K562 (cell line): ENCODE data around the gene ID4.

Experiments
- CTBP1 ChIP-seq: fragments of 450-650 bp; IDR thresholded peaks from 2 replicates; pipeline ENCODE4 v1.6.1; 2016; ENCODE audit warnings: borderline replicate concordance
- EGR1 ChIP-seq: fragments of 450-650 bp; conservative IDR thresholded peaks from 2 replicates; pipeline ENCODE4 v1.6.1; 2017; ENCODE audit warnings: mild to moderate bottlenecking
- GABPA ChIP-seq: fragments of 200-800 bp; sonication (Bioruptor generic); conservative IDR thresholded peaks from 2 replicates; pipeline ENCODE4 v1.6.1; 2016; ENCODE audit warnings: low read depth, missing genetic modification characterization, missing compliant biosample characterization
- JUN ChIP-seq, 2 experiments: sonication (generic) in 1 of 2; formaldehyde crosslinking in 1 of 2; IDR thresholded peaks; 2 replicates each; pipeline versions ENCODE4 v1.6.1 to v1.8.0; 2012 to 2022; ENCODE audit warnings: borderline replicate concordance in 2 of 2, mild to moderate bottlenecking in 2 of 2, improper control_type of control experiment in 1 of 2, low read depth in 1 of 2, low read length in 1 of 2, missing genetic modification reagents in 1 of 2
- NFYB ChIP-seq: IDR thresholded peaks from 2 replicates; pipeline ENCODE4 v1.6.1; 2011; ENCODE audit warnings: mild to moderate bottlenecking, moderate library complexity; ENCODE audit not compliant: insufficient read length; ENCODE audit errors: extremely low read depth
- TCF3 ChIP-seq: sonication (generic); formaldehyde crosslinking; IDR thresholded peaks from 2 replicates; pipeline ENCODE4 v1.4.0; 2020; ENCODE audit warnings: mild to moderate bottlenecking, missing genetic modification reagents
- TEAD4 ChIP-seq, 2 experiments: sonication (generic) in 1 of 2; formaldehyde crosslinking in 1 of 2; IDR thresholded peaks; 2 replicates each; pipeline versions ENCODE4 v1.6.1 to v1.8.0; 2012 to 2022; ENCODE audit warnings: borderline replicate concordance in 1 of 2, inconsistent platforms in 1 of 2, low read length in 1 of 2, mild to moderate bottlenecking in 1 of 2, missing genetic modification reagents in 1 of 2
- ZBTB17 ChIP-seq: fragments of 450-650 bp; formaldehyde crosslinking; IDR thresholded peaks from 2 replicates; pipeline ENCODE4 v1.4.0; 2020; ENCODE audit warnings: mild to moderate bottlenecking
- ZFP36 ChIP-seq: fragments of 150-350 bp; IDR thresholded peaks from 2 replicates; pipeline ENCODE4 v1.6.1; 2018; ENCODE audit warnings: low read length, low read depth; ENCODE audit not compliant: partially characterized antibody
- TF ChIP-seq, protein P1 (sequence below): sonication (generic); formaldehyde crosslinking; IDR thresholded peaks from 2 replicates; pipeline ENCODE4 v1.8.1; 2022; ENCODE audit warnings: missing genetic modification reagents
- TF ChIP-seq, protein P2 (sequence below), 3 experiments: IDR thresholded peaks in 2 of 3; conservative IDR thresholded peaks in 1 of 3; 2 replicates each; pipeline ENCODE4 v1.5.1; 2011 to 2012; ENCODE audit warnings: low read length in 3 of 3, mild to moderate bottlenecking in 3 of 3, control low read depth in 2 of 3, improper control_type of control experiment in 1 of 3, inconsistent platforms in 1 of 3, low read depth in 1 of 3, mixed read lengths in 1 of 3, moderate library complexity in 1 of 3; ENCODE audit not compliant: insufficient read depth in 2 of 3
- TF ChIP-seq, protein P3 (sequence below), 2 experiments: IDR thresholded peaks; 2 replicates each; pipeline ENCODE4 v1.6.1; 2012; ENCODE audit warnings: improper control_type of control experiment in 2 of 2, low read depth in 2 of 2, low read length in 2 of 2, borderline replicate concordance in 1 of 2
- TF ChIP-seq, protein P4 (sequence below): fragments of 450-650 bp; IDR thresholded peaks from 2 replicates; pipeline ENCODE4 v1.6.1; 2016; ENCODE audit warnings: missing biosample characterization, missing genetic modification characterization

DNA sequence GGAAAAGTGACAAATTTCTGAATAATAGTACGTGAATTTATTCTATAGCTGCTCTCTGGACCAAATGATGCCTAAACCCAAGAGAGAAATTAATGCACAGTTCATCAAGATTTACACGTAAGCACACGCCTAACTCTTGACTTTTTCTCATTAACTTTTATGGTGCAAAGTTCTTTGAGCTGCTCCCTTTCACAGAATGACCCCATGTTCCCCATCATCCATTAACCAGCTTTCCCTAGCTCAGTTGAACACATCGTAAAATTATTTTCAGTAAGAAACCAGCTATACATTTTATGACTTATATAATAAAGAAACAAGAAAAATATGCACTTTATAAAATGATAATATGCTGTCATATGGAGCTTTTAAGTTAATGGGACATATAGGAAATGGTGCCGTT lies 54.3 kb downstream of the ID4 start:
- TF ChIP-seq JUN (IDR thresholded peaks at IDR 0.05; ENCODE audit: borderline replicate concordance, low read depth, low read length), result no peak
- TF ChIP-seq JUN (CRISPR knock-in tag; IDR thresholded peaks at IDR 0.05; ENCODE audit: borderline replicate concordance), result no peak
- TF ChIP-seq, protein P1, sequence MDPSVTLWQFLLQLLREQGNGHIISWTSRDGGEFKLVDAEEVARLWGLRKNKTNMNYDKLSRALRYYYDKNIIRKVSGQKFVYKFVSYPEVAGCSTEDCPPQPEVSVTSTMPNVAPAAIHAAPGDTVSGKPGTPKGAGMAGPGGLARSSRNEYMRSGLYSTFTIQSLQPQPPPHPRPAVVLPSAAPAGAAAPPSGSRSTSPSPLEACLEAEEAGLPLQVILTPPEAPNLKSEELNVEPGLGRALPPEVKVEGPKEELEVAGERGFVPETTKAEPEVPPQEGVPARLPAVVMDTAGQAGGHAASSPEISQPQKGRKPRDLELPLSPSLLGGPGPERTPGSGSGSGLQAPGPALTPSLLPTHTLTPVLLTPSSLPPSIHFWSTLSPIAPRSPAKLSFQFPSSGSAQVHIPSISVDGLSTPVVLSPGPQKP (CRISPR knock-in tag), result no peak
- TF ChIP-seq, protein P2, sequence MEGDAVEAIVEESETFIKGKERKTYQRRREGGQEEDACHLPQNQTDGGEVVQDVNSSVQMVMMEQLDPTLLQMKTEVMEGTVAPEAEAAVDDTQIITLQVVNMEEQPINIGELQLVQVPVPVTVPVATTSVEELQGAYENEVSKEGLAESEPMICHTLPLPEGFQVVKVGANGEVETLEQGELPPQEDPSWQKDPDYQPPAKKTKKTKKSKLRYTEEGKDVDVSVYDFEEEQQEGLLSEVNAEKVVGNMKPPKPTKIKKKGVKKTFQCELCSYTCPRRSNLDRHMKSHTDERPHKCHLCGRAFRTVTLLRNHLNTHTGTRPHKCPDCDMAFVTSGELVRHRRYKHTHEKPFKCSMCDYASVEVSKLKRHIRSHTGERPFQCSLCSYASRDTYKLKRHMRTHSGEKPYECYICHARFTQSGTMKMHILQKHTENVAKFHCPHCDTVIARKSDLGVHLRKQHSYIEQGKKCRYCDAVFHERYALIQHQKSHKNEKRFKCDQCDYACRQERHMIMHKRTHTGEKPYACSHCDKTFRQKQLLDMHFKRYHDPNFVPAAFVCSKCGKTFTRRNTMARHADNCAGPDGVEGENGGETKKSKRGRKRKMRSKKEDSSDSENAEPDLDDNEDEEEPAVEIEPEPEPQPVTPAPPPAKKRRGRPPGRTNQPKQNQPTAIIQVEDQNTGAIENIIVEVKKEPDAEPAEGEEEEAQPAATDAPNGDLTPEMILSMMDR (IDR thresholded peaks at IDR 0.05 in 2 of 3, conservative IDR thresholded peaks at IDR 0.05 in 1 of 3; ENCODE audit: insufficient read depth in 2 of 3, low read depth in 1 of 3, low read length in 3 of 3), result no peak
- TF ChIP-seq TCF3, result no peak
- TF ChIP-seq ZFP36, result no peak
- no peak for TF ChIP-seq EGR1
- TF ChIP-seq NFYB, result no peak
- TF ChIP-seq, protein P3, sequence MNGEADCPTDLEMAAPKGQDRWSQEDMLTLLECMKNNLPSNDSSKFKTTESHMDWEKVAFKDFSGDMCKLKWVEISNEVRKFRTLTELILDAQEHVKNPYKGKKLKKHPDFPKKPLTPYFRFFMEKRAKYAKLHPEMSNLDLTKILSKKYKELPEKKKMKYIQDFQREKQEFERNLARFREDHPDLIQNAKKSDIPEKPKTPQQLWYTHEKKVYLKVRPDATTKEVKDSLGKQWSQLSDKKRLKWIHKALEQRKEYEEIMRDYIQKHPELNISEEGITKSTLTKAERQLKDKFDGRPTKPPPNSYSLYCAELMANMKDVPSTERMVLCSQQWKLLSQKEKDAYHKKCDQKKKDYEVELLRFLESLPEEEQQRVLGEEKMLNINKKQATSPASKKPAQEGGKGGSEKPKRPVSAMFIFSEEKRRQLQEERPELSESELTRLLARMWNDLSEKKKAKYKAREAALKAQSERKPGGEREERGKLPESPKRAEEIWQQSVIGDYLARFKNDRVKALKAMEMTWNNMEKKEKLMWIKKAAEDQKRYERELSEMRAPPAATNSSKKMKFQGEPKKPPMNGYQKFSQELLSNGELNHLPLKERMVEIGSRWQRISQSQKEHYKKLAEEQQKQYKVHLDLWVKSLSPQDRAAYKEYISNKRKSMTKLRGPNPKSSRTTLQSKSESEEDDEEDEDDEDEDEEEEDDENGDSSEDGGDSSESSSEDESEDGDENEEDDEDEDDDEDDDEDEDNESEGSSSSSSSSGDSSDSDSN (IDR thresholded peaks at IDR 0.05; ENCODE audit: borderline replicate concordance in 1 of 2, low read depth in 2 of 2, low read length in 2 of 2), result no peak
- TF ChIP-seq CTBP1, result no peak
- TF ChIP-seq, protein P4, sequence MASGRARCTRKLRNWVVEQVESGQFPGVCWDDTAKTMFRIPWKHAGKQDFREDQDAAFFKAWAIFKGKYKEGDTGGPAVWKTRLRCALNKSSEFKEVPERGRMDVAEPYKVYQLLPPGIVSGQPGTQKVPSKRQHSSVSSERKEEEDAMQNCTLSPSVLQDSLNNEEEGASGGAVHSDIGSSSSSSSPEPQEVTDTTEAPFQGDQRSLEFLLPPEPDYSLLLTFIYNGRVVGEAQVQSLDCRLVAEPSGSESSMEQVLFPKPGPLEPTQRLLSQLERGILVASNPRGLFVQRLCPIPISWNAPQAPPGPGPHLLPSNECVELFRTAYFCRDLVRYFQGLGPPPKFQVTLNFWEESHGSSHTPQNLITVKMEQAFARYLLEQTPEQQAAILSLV, result no peak
- no peak for TF ChIP-seq TEAD4 (IDR thresholded peaks at IDR 0.05; ENCODE audit: low read length)
- TF ChIP-seq TEAD4 (CRISPR knock-in tag; IDR thresholded peaks at IDR 0.05; ENCODE audit: borderline replicate concordance), result no peak
- TF ChIP-seq GABPA, result no peak
- no peak for TF ChIP-seq ZBTB17 (CRISPR knock-in tag)
